ENCODE data around the gene SPPL3. TPM values are rescaled to one million over a fixed set of nuclear protein-coding genes. Genes with fewer than 3 reads are reported as not detected.

SPPL3 gene
- total RNA-seq, 1 experiment from 2014 or later = 39.7 TPM

GRCh38 chr12:120720987-120721801, 183.0 kb downstream of the SPPL3 start (continued):
- no peak for TF ChIP-seq REST (IDR thresholded peaks at IDR 0.05; ENCODE audit: low read depth)

- POLR2A ChIA-PET = no interaction called here
- H3K4me1 ChIP-seq (ENCODE audit: control insufficient read depth in 1 of 2, insufficient read depth in 2 of 2, low read length in 2 of 2) = peaks cover 0 to 14% of the 10 kb centered on the region in 2 experiments; a peak in 2 of 4 replicates
- H3K36me3 ChIP-seq (ENCODE audit: control insufficient read depth in 1 of 2, insufficient read depth in 2 of 2, low read length in 2 of 2) = peaks cover 42 to 48% of the 10 kb centered on the region in 2 experiments; a peak in 3 of 4 replicates
- no peak overlapping the region for H3K4me2 ChIP-seq (ENCODE audit: low read length)
- CTCF ChIA-PET = no interaction called here
- H3K9ac ChIP-seq (ENCODE audit: low read length) = no peak overlapping the region
- no peak overlapping the region for H2AFZ ChIP-seq (ENCODE audit: low read depth, low read length, poor library complexity, severe bottlenecking)
- H3K4me3 ChIP-seq (replicated peaks in 1 of 2; ENCODE audit: low read depth in 1 of 2, low read length in 2 of 2) = no peak overlapping the region
- no peaks in the 10 kb centered on the region for H4K20me1 ChIP-seq (ENCODE audit: insufficient read depth)
- H3K27ac ChIP-seq (ENCODE audit: low read depth, low read length) = no peak overlapping the region
- DNase-seq (ENCODE audit: low read depth, low spot score) (no peak), ATAC-seq (no peak)
- intact Hi-C loops (cut with micrococcal nuclease) = no loop called here
- no TSS peak for BruUV-seq (replicated peaks)
- TF ChIP-seq FOSL1 (IDR thresholded peaks at IDR 0.05; ENCODE audit: low read depth) (no peak), ZBTB33 (IDR thresholded peaks at IDR 0.05; ENCODE audit: extremely low read depth, insufficient replicate concordance, low read length) (no peak), POLR2A (IDR thresholded peaks at IDR 0.05; ENCODE audit: borderline replicate concordance, extremely low read depth, insufficient read depth, insufficient read length) (no peak), SP1 (IDR thresholded peaks at IDR 0.05; ENCODE audit: low read depth) (no peak), CBX3 (IDR thresholded peaks at IDR 0.05; ENCODE audit: low read depth) (no peak), JUND (IDR thresholded peaks at IDR 0.05) (no peak), ATF3 (IDR thresholded peaks at IDR 0.05) (no peak), POLR2AphosphoS5 (IDR thresholded peaks at IDR 0.05; ENCODE audit: low read depth, low read length) (no peak), REST (IDR thresholded peaks at IDR 0.05; ENCODE audit: low read depth) (no peak), ZNF274 (IDR thresholded peaks at IDR 0.05; ENCODE audit: low read depth, low read length) (no peak), CEBPB (IDR thresholded peaks at IDR 0.05; ENCODE audit: low read depth) (no peak)
- H3K9me2 ChIP-seq (ENCODE audit: insufficient read depth) = no peaks in the 10 kb centered on the region
- no peaks in the 10 kb centered on the region for H3K9me3 ChIP-seq (ENCODE audit: control insufficient read depth in 1 of 2, insufficient read depth in 1 of 2, low read depth in 1 of 2, low read length in 2 of 2)
- RAD21 ChIA-PET (ENCODE audit: low non-redundant PET in 1 of 2, low total read pairs in 2 of 2, uncharacterized antibody in 2 of 2, unreplicated experiment in 2 of 2) = no interaction called here
- H3K27me3 ChIP-seq (ENCODE audit: insufficient read depth, low read length) = no peaks in the 10 kb centered on the region
- no peaks in the 10 kb centered on the region for H3K79me2 ChIP-seq (ENCODE audit: insufficient read depth, low read length)
Observed at GRCh38 chr12:120720234-120720986, 183.7 kb downstream of the SPPL3 start.

Measured in HCT116 (cell line).